IPS-15b (cell line): ENCODE data around the gene CYTH4.
"Not testable (repeated sequence)": the region's sequence is repeated elsewhere in the genome, so short reads cannot be mapped to it uniquely, and the experiment has no call there.

ENCODE experiments used
- H3K27me3 ChIP-seq: one replicate; pipeline ENCODE4 v1.6.1; 2013; ENCODE audit warnings: low read length; ENCODE audit not compliant: control insufficient read depth, insufficient read depth
- H3K36me3 ChIP-seq: one replicate; pipeline ENCODE4 v1.6.1; 2013; ENCODE audit warnings: low read length; ENCODE audit not compliant: control insufficient read depth, insufficient read depth
- H3K4me1 ChIP-seq: one replicate; pipeline ENCODE4 v1.6.1; 2013; ENCODE audit warnings: mild to moderate bottlenecking, low read length; ENCODE audit not compliant: control insufficient read depth, insufficient read depth
- H3K4me3 ChIP-seq: one replicate; pipeline ENCODE4 v1.5.1; 2013; ENCODE audit warnings: low read depth, low read length
- H3K9ac ChIP-seq: one replicate; pipeline ENCODE4 v1.6.1; 2013; ENCODE audit warnings: low read depth, mild to moderate bottlenecking, low read length
- H3K9me3 ChIP-seq: one replicate; pipeline ENCODE4 v1.6.1; 2013; ENCODE audit warnings: mild to moderate bottlenecking, low read length; ENCODE audit not compliant: control insufficient read depth, insufficient read depth

Gene CYTH4

GRCh38 chr22:37318364-37319109, 36.2 kb downstream of the CYTH4 start:
- no peak overlapping the region for H3K9ac ChIP-seq
- no peak overlapping the region for H3K4me3 ChIP-seq
- no peaks in the 10 kb centered on the region for H3K4me1 ChIP-seq
- H3K36me3 ChIP-seq: no peaks in the 10 kb centered on the region
- H3K9me3 ChIP-seq: no peaks in the 10 kb centered on the region
- peaks cover 8% of the 10 kb centered on the region for H3K27me3 ChIP-seq

GRCh38 chr22:37319469-37319868, 37.2 kb downstream of the CYTH4 start:
- H3K27me3 ChIP-seq: peaks cover 17% of the 10 kb centered on the region
- no peak overlapping the region for H3K9ac ChIP-seq
- H3K4me1 ChIP-seq: no peaks in the 10 kb centered on the region
- H3K36me3 ChIP-seq: no peaks in the 10 kb centered on the region
- H3K9me3 ChIP-seq: no peaks in the 10 kb centered on the region
- no peak overlapping the region for H3K4me3 ChIP-seq

DNA sequence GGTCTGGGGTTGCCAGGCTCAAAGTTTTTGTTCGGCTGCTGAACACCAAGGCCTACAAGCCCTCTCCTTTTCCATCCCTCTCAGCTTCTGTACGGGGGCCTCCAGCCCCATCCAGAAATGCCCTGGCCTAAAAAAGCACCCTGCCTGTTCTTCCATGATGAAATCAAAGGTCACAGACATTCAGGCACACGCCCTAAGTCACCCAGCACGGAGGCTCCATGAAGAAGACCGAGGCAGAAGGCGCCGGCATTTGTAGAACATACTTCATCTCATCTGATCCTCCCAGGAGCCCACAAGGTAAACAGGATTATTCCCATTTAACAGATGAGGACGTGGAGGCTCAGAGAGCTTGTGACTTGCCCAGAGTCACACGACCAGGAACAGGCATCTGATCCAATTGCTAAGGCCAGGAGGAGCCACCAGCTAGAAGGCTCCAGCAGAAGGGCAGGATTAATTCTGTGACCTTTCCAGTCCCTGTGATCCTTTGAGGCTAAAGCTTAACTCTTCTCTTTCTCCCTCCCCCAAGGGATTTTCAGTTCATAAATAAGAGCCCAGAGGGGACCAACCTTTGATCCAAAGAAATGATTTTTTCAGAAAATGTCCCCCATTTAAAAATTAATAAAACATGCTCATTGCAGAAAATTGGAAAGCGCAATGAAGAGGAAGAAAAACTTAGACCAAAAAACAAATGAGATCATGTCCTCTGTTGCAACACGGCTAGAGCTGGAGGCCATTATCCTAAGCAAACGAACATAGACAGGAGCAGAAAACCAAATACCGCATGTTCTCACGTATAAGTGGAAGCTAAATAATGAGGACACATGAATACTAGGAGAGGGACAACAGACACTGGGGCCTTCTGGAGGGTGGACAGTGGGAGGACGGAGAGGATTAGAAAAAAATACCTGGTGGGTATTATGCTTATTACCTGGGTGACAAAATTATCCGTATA, 38.7 kb downstream of the CYTH4 start:
- H3K9me3 ChIP-seq: no peaks in the 10 kb centered on the region
- H3K9ac ChIP-seq: no peak overlapping the region
- H3K27me3 ChIP-seq: peaks cover 22% of the 10 kb centered on the region
- no peaks in the 10 kb centered on the region for H3K36me3 ChIP-seq
- H3K4me1 ChIP-seq: no peaks in the 10 kb centered on the region
- no peak overlapping the region for H3K4me3 ChIP-seq

DNA sequence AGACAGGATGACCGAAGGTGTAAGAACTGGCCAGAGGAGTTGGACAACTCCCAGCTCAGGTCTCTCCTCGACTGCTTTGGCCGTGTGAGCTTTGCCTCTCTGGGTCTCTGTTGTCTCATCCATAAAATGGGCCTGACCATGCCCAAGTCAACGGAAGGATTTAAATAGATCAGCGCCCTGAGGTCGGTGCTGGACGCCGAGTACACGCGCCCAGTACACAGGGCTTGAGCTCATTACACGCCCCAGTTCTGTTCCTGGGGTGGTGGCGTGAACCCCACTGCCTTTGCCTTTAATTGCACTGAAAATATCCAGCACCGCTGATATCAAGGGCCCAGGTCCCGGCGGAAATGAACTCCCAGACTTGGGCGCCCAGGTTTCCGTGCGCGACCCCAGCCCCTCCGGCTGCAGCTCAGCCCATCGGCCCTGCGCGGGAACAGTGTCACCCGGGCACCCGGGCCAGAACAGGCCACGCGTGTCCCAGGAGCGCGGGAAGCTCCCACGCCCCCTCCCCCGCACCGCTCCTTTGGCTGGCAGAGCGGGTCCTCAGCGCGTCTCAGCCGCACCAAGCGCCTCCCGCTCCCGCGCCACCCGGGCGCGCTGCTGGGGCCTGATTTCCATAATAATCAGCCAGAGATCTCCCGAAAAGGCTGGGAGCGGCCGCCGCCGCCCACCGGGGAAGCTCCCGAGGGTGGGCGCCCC, 42.2 kb downstream of the CYTH4 start:
- H3K27me3 ChIP-seq: peaks cover 29% of the 10 kb centered on the region
- no peak overlapping the region for H3K9ac ChIP-seq
- H3K4me1 ChIP-seq: no peaks in the 10 kb centered on the region
- no peaks in the 10 kb centered on the region for H3K36me3 ChIP-seq
- H3K4me3 ChIP-seq: peak overlapping the region; percentile 48
- H3K9me3 ChIP-seq: no peaks in the 10 kb centered on the region

DNA sequence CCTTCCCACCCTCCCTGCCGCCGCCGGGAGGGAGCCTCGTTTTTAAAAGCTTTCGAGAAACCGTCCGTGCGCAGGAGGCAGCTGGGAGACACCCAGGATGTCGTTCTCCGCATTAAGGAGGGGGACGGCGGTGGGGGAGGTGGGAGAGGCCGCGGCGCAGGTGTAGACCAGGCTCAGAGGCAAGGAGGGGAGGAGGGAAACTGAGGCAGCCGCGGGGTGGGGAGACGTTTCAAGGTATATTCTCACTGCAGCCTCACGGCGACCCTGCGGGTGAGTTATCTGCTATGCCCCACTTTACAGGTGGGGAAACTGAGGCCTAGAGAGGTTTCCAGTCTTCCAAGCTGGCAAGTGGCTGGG, 42.7 kb downstream of the CYTH4 start:
- peaks cover 29% of the 10 kb centered on the region for H3K27me3 ChIP-seq
- peak overlapping the region; percentile 48 for H3K4me3 ChIP-seq
- H3K36me3 ChIP-seq: no peaks in the 10 kb centered on the region
- H3K4me1 ChIP-seq: no peaks in the 10 kb centered on the region
- no peaks in the 10 kb centered on the region for H3K9me3 ChIP-seq
- no peak overlapping the region for H3K9ac ChIP-seq

- no peak overlapping the region for H3K4me3 ChIP-seq
- peaks cover 2% of the 10 kb centered on the region for H3K4me1 ChIP-seq
These were observed 44.4 kb downstream of the CYTH4 start for GRCh38 chr22:37326726-37327125.

DNA sequence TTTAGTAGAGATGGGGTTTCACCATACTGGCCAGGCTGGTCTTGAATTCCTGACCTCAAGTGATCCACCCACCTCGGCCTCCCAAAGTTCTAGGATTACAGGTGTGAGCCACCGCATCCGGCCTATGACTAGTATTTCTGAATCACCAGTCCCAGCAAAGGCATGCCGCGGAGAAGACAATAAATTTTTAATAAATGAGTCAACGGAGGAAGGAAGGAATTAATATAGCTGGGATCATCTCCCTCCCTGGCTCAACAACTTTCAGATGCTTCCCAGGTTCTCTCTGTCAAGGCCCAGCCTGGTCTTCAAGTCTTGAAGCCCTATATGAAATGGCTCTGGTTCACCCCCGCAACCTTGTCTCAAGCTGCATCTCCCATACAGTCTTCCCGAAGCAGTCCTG, 45.7 kb downstream of the CYTH4 start:
- H3K27me3 ChIP-seq: peaks cover 25% of the 10 kb centered on the region

More at GRCh38 chr22:37326726-37327125, 44.4 kb downstream of the CYTH4 start:
- H3K9ac ChIP-seq: no peak overlapping the region
- H3K9me3 ChIP-seq: no peaks in the 10 kb centered on the region
- H3K36me3 ChIP-seq: no peaks in the 10 kb centered on the region
- peaks cover 29% of the 10 kb centered on the region for H3K27me3 ChIP-seq

DNA sequence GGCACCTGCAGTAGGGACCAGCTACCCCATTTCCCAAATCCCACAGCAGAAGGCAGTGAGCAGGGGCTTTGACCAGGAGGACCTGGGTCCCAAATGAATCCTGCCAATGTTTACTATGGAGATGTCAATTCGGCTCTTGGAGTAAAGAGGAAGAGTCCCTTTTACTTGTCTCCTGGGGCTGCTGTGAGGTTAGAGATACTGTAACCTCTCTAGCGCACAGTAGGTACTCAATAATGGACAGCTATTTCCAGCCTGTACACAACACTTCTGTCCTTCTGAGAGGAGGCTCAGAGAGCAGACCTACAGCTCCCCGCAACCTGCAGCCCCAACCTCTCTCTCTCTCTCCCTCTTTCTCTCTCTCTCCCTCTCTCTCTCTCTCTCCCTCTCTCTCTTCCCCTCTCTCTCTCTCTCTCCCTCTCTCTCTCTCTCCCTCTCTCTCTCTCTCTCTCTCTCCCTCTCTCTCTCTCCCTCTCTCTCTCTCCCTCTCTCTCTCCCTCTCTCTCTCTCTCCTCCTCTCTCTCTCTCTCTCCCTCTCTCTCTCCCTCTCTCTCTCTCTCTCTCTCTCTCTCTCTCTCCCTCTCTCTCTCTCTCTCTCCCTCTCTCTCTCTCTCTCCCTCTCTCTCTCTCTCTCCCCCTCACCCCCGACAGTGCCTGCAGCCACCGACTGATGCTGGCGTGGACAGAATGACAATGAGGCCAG, 46.4 kb downstream of the CYTH4 start:
- H3K4me3 ChIP-seq, H3K9ac ChIP-seq, H3K36me3 ChIP-seq, H3K9me3 ChIP-seq, H3K4me1 ChIP-seq: not testable (repeated sequence)
- peaks cover 25% of the 10 kb centered on the region for H3K27me3 ChIP-seq

More for the DNA sequence above, 45.7 kb downstream of the CYTH4 start:
- Histone ChIP-seq H3K4me3 (no peak overlapping the region), H3K9me3 (no peaks in the 10 kb centered on the region), H3K36me3 (no peaks in the 10 kb centered on the region), H3K9ac (no peak overlapping the region), H3K4me1 (peaks cover 2% of the 10 kb centered on the region)

DNA sequence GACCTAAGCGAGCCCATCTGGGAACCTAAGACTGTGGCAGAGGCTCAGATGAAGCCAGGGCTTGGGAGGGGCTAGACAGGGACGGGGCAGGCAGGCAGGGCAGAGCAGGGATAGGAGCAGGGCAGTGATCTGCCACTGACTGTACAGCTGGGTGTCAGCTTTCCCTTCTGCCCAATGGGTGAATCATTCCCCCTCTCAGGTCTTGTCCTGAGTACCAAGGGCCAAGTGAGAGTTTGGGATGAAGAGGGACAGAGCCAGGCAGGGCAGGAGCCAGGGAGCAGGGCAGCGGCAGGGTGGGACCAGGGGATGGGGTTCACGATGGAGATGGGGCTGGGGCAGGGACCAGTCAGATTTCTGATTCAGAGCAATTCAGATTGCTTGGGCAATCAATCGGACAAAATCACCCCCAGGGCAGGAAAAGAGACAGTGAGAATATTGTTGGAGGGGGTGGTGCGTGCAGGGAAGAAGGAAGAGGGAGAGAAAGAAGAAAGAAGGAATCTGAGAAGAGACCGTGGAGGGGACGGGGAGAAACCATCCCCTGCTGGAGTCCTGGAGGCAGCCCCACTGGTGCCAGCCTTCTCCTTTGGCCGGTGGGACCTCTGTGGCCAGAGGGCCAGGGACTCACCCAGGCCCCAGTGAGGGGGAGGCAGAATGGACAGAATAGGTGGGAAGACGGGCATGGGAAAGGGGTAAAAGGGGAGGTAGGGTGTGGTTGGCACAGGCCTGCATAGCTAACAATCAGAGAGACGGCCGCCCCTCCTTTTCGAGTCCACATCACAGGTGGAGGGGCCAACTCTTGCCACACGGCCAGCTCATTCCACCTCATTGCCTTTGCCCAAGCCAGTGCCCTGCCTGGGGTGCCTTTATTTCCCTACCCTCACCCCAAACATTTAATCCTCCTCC, 47.2 kb downstream of the CYTH4 start:
- Histone ChIP-seq H3K4me3 (no peak overlapping the region), H3K36me3 (no peaks in the 10 kb centered on the region), H3K9ac (no peak overlapping the region), H3K9me3 (no peaks in the 10 kb centered on the region), H3K4me1 (peaks cover 2% of the 10 kb centered on the region), H3K27me3 (peaks cover 22% of the 10 kb centered on the region)

GRCh38 chr22:37330200-37331033, 48.1 kb downstream of the CYTH4 start:
- no peaks in the 10 kb centered on the region for H3K9me3 ChIP-seq
- H3K36me3 ChIP-seq: no peaks in the 10 kb centered on the region
- no peak overlapping the region for H3K4me3 ChIP-seq
- H3K27me3 ChIP-seq: peaks cover 19% of the 10 kb centered on the region
- no peak overlapping the region for H3K9ac ChIP-seq
- peaks cover 2% of the 10 kb centered on the region for H3K4me1 ChIP-seq
